Measurements from ENCODE around the gene ENTR1.

The ENTR1 gene

DNA sequence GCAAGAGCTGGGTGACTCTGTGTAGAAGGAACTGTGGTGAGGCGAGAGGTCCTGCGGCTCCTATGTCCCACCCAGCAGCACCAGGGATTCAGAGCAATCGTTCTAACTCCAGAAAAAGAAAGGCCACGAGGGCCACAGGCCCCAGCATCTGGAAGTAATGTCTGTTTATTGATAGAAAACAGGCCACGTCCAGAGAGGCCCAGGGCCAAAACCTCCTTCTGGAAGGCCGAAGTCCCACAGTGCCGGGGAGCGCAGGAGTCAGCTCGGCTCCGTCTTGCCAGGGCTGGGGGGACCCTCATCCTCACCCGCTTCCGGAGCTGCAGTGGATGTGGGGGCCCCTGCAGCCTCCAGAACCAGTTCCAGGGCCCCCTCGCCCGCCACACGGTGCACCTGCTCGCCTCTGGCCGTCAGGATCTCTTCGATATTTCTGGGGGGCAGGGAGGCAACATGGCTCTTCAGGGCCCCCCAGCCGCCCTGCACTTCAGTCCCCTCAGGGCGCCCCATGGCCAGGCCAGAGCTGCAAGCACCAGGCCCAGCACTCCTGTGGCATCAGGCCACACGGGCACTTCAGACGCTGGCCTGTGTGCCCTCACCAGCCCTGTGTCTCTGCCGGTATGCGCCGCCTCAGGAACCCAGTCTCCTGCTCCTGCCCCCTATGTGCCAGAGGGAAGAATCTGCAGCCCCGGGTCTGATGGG lies 48.5 kb downstream of the ENTR1 start:
- TF ChIP-seq, protein P1, sequence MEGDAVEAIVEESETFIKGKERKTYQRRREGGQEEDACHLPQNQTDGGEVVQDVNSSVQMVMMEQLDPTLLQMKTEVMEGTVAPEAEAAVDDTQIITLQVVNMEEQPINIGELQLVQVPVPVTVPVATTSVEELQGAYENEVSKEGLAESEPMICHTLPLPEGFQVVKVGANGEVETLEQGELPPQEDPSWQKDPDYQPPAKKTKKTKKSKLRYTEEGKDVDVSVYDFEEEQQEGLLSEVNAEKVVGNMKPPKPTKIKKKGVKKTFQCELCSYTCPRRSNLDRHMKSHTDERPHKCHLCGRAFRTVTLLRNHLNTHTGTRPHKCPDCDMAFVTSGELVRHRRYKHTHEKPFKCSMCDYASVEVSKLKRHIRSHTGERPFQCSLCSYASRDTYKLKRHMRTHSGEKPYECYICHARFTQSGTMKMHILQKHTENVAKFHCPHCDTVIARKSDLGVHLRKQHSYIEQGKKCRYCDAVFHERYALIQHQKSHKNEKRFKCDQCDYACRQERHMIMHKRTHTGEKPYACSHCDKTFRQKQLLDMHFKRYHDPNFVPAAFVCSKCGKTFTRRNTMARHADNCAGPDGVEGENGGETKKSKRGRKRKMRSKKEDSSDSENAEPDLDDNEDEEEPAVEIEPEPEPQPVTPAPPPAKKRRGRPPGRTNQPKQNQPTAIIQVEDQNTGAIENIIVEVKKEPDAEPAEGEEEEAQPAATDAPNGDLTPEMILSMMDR (IDR thresholded peaks at IDR 0.05) = no peak

DNA sequence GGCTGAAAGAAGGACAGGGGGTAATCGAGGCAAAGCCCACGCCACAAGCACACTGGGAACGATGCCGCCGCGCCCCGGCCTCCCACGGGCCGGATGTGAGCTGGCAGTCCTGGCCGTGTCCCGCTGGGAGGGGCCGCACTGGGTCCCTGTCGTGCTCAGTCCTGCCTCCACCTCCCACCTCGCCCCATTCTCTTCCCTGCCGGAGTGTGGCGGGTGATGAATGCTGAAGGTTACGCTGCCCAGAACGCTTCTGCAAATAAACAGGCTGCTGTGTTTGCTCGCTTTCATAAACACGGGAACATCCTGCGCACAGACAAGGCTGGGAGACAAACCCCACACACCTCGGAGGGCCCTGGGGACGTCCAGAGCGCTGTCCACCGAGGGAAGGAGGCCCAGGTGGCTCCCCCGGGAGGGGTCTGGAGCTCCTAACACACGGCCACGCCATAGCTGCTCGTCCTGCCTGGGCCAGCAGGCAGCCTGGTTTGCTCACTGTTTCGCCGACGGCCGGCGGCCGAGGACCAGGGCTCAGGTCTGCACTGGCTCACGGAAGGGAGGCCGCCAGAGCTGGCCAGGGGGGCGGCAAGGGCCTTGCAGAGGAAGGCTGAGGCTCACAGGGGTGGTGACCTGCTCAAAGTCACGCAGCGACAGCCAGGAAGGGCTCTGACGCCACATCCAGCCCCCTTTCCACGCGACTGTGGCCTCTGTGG lies 49.2 kb downstream of the ENTR1 start:
- TF ChIP-seq, protein P1 (IDR thresholded peaks at IDR 0.05) = no peak

DNA sequence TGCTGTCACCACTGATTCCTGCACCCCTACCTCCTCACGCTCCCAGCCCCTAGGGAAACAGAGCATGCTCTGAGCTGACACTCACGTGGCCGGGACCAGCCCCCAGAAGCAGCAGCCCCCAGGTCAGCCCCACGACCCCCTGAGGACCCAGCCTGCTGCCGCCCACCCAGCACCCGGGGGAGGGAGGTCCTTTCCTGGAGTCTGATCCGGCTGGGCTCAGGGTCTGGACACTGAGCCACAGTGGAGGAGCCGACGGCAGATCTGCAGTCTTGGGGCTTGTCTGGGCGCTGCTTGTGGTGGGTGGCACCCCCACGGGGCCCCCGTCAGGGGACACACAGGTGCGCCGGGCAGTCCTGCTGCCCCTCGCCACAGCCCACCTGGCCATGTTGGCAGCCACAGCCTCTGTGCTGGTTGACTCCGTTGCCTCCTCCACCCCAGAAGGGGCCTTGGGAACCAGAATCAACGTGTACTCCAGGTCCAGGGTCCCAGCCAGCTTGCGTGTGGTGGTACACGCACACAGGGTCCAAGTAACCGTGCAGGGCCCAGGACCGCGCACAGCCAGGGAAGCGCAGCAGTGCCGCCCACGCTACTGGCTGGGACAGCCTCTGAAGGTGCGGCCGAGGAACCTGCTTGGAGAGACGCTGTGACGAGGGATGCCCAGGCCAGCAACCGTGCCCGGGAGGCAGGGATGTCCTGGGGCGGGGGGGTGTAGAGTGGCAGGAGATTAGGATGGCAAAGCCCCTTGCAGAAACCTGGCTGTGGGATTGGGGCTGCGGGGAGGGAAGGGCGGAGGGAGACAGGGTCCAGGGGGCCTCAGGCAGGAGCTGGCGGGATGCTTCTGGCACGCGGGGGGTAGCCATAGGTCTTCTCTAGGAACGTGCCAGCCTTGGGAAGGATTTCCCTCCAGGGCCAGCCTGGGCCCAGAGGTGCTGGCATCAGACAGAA lies 50.4 kb downstream of the ENTR1 start:
- TF ChIP-seq, protein P1 (IDR thresholded peaks at IDR 0.05) = no peak

DNA sequence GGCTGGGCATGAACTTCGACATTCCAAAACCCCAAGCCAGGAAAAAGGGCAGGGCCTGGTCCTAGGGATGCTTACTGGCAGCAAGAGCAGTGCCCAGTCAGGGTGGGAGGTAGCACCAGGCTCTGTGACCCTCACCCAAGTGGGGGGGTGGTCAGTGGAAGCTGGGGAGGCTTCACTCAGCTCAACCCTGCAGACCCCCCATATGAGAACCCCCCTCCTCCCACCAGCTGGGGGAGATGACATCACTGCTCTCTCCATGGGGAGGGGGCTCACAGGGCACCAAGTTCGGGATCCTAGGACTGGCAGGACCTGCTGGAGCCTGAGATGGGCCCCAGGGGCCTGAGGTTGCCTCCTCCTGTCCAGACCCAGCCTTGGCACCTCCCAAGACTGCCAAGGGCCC lies 51.5 kb downstream of the ENTR1 start:
- TF ChIP-seq, protein P1 (IDR thresholded peaks at IDR 0.05) = no peak

DNA sequence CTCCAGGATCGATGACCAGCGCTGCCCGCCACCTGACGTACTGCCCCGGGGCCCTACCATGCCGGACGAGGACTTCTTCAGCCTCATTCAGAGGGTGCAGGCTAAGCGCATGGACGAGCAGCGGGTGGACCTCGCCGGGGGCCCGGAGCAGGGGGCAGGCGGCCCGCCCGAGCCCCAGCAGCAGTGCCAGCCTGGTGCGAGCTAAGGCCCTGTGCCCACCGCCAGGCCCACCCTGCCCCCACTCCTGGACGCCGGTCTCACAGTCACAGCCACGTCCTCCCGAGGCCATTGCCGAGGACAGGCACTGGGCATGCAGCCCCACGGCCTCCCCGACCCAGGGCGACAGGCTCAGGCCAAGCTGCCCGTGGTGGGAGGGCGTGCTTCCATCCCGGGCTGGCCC lies 52.4 kb downstream of the ENTR1 start:
- TF ChIP-seq, protein P1 (IDR thresholded peaks at IDR 0.05) = no peak

DNA sequence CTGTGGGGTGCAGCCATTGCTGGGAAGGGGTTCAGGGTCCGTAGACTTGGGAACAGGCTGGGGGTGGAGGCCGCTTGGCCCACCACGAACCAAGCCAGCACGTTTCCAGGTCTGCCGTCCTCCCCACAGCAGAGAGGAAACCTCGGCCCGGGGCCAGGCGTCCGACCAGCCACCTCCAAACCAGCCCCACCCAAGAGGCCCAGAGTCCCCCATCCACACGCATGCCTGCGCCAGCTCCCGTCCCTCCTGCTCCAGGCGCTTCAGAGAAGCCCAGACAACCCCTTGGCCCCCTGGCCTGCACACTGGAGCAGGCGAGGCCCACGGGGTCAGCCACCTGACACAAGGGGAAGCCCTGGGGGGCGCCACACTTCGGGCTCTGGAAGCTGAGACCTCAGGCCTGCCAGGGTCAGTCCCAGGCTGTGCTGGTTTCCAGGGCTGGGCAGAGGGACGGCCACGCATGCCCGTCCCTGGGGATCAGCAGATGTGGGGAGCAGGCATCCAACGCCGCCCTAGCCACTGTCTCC lies 53.1 kb downstream of the ENTR1 start:
- TF ChIP-seq, protein P1 (IDR thresholded peaks at IDR 0.05) = no peak

Data from LNCAP (cell line).